ENCODE measurements around the gene ITPK1.
A peak's percentile ranks its signal among the peaks of the same experiment; 100 is the strongest.

ITPK1 gene

GRCh38 chr14:93049315-93049714 is 66.4 kb downstream of the ITPK1 start:
- DNase-seq (ENCODE audit: low read depth in 2 of 2) = no peak
- no peak overlapping the region for H3K4me3 ChIP-seq (replicated peaks in 1 of 2; ENCODE audit: low read depth in 2 of 2, low read length in 2 of 2)
- TF ChIP-seq CTCF (IDR thresholded peaks at IDR 0.05; ENCODE audit: low read depth, low read length) = no peak

- no peak overlapping the region for H3K4me3 ChIP-seq (replicated peaks in 1 of 2; ENCODE audit: low read depth in 2 of 2, low read length in 2 of 2)
- TF ChIP-seq CTCF (IDR thresholded peaks at IDR 0.05; ENCODE audit: low read depth, low read length) = no peak
- no peak for DNase-seq (ENCODE audit: low read depth in 2 of 2)
Measured at GRCh38 chr14:93048843-93049242, 66.9 kb downstream of the ITPK1 start.

- H3K4me3 ChIP-seq (replicated peaks in 1 of 2; ENCODE audit: low read depth in 2 of 2, low read length in 2 of 2) = no peak overlapping the region
- TF ChIP-seq CTCF (IDR thresholded peaks at IDR 0.05; ENCODE audit: low read depth, low read length) = no peak
- DNase-seq (ENCODE audit: low read depth in 2 of 2) = peak in 1 of 2 donors; percentile 62
Measured at GRCh38 chr14:93047661-93048060, 68.1 kb downstream of the ITPK1 start.

DNA sequence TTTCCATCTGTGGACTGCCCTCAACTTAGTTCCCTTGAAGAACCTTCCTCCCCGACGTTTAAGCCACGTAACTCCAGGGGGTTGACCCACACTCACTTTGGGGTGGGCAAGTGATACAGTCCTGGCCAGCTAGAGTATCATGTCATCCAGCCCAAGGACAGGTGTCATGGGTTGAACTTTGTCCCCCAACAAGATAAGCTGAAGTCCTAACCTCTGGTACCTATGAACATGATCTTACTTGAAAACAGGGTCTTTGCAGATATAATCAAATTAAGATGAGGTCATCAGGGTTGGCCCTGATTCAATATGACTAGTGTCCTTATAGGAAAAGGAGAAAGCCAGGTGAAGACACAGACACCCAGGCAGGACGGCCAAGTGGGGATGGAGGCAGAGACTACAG is 68.6 kb downstream of the ITPK1 start:
- DNase-seq (ENCODE audit: low read depth in 2 of 2) = no peak
- no peak for TF ChIP-seq CTCF (IDR thresholded peaks at IDR 0.05; ENCODE audit: low read depth, low read length)

GRCh38 chr14:93046705-93047050 is 69.0 kb downstream of the ITPK1 start:
- no peak for TF ChIP-seq CTCF (IDR thresholded peaks at IDR 0.05; ENCODE audit: low read depth, low read length)
- no peak overlapping the region for H3K4me3 ChIP-seq (replicated peaks in 1 of 2; ENCODE audit: low read depth in 2 of 2, low read length in 2 of 2)

More for the DNA sequence above, 68.6 kb downstream of the ITPK1 start:
- H3K4me3 ChIP-seq (replicated peaks in 1 of 2; ENCODE audit: low read depth in 2 of 2, low read length in 2 of 2) = no peak overlapping the region

GRCh38 chr14:93045965-93046704 is 69.6 kb downstream of the ITPK1 start:
- H3K4me3 ChIP-seq (replicated peaks in 1 of 2; ENCODE audit: low read depth in 2 of 2, low read length in 2 of 2) = no peak overlapping the region

More at GRCh38 chr14:93046705-93047050, 69.0 kb downstream of the ITPK1 start:
- DNase-seq (ENCODE audit: low read depth in 2 of 2) = no peak

More at GRCh38 chr14:93045965-93046704, 69.6 kb downstream of the ITPK1 start:
- peak; percentile 56 to 60 for DNase-seq (ENCODE audit: low read depth in 2 of 2)
- no peak for TF ChIP-seq CTCF (IDR thresholded peaks at IDR 0.05; ENCODE audit: low read depth, low read length)

All from cardiac fibroblast (primary cell).